Kidney tubule cell (primary cell): ENCODE data around the gene RELL2.

ENCODE experiments used
- DNase-seq: peaks from one replicate; pipeline ENCODE4 v3.0.0-alpha.2; 2018; ENCODE audit warnings: low spot score

RELL2 gene

GRCh38 chr5:141649056-141649688 lies 12.4 kb downstream of the RELL2 start:
- no peak for DNase-seq

- no peak for DNase-seq
Measured at GRCh38 chr5:141649972-141650371, 13.2 kb downstream of the RELL2 start.

- DNase-seq = peak; percentile 82
Measured at GRCh38 chr5:141650851-141651727, 14.3 kb downstream of the RELL2 start, which contains the start of gene FCHSD1. Gene FCHSD1 (minus strand): TSS chr5:141651418. CDS start chr5:141651368, 50 bp downstream.

- DNase-seq = no peak
Measured at GRCh38 chr5:141651728-141652105, 14.9 kb downstream of the RELL2 start.

GRCh38 chr5:141654298-141654697 lies 17.5 kb downstream of the RELL2 start:
- peak; percentile 93 for DNase-seq

GRCh38 chr5:141655020-141655419 lies 18.2 kb downstream of the RELL2 start:
- no peak for DNase-seq

- no peak for DNase-seq
Measured at GRCh38 chr5:141656396-141656795, 19.6 kb downstream of the RELL2 start.

- DNase-seq = no peak
Measured at GRCh38 chr5:141657404-141657803, 20.6 kb downstream of the RELL2 start.

- peak; percentile 96 for DNase-seq
Measured at GRCh38 chr5:141657937-141658545, 21.2 kb downstream of the RELL2 start.

- no peak for DNase-seq
Measured at GRCh38 chr5:141662028-141662427, 25.2 kb downstream of the RELL2 start.

GRCh38 chr5:141663506-141663905 lies 26.7 kb downstream of the RELL2 start:
- DNase-seq = no peak

GRCh38 chr5:141664733-141665461 lies 28.1 kb downstream of the RELL2 start:
- peak; percentile 72 for DNase-seq

GRCh38 chr5:141665995-141666940 lies 29.5 kb downstream of the RELL2 start:
- no peak for DNase-seq

GRCh38 chr5:141668601-141669265 lies 31.9 kb downstream of the RELL2 start:
- no peak for DNase-seq

GRCh38 chr5:141669520-141669919 lies 32.7 kb downstream of the RELL2 start:
- DNase-seq = no peak

- DNase-seq = no peak
Measured at GRCh38 chr5:141672071-141672840, 35.5 kb downstream of the RELL2 start.

- DNase-seq = no peak
Measured at GRCh38 chr5:141672841-141673813, 36.3 kb downstream of the RELL2 start.

- DNase-seq = no peak
Measured at GRCh38 chr5:141674747-141675146, 38.0 kb downstream of the RELL2 start.

- no peak for DNase-seq
Measured at GRCh38 chr5:141675672-141676071, 38.9 kb downstream of the RELL2 start.
